Left colon (tissue), 2 donors: Measurements from ENCODE around the gene PRPS1. TPM values are rescaled to one million over a fixed set of nuclear protein-coding genes. Genes with fewer than 3 reads are reported as not detected.
A peak's percentile ranks its signal among the peaks of the same experiment; 100 is the strongest.
"Not testable (repeated sequence)": the region's sequence is repeated elsewhere in the genome, so short reads cannot be mapped to it uniquely, and the experiment has no call there.

Experiments
- ATAC-seq: fragments of 200-7000 bp; cut with Tn5 transposase; one replicate; pipeline ENCODE4 v1.9.1; 2020; ENCODE audit warnings: mild to moderate bottlenecking, moderate library complexity
- DNase-seq, 2 donors: peaks; one replicate each; pipeline ENCODE4 v3.0.0-alpha.2; 2020
- intact Hi-C, 2 donors: fragments of 100-400 bp; cut with DNase I in 1 of 2; cut with micrococcal nuclease in 1 of 2; formaldehyde crosslinking; loops; one replicate each; pipeline versions ENCODE4 v1.11.2 to v1.14.0; 2022; cut with DNase I, micrococcal nuclease
- long read RNA-seq: library from polyadenylated mRNA; unstranded; transcript quantifications from one replicate; pipeline ENCODE4 v2.0.0, GENCODE V29; 2021
- total RNA-seq, 2 donors: library from RNA; stranded (reverse); fragmentation: NEBNext Ultra II Directional; extraction: Animal tissue kit (Norgen Biotek cat#: 25700); gene quantifications; one replicate each; pipeline ENCODE4 v1.2.1, GENCODE V29; 2021
- donor health status: DM: no; HTN: no; CAD: no.
- donor health status: DM: yes; HTN: yes; CAD: no.

The PRPS1 gene
- total RNA-seq: 1 to 10 TPM; 8.1 to 9.4 TPM
- long read RNA-seq: 0 reads

DNA sequence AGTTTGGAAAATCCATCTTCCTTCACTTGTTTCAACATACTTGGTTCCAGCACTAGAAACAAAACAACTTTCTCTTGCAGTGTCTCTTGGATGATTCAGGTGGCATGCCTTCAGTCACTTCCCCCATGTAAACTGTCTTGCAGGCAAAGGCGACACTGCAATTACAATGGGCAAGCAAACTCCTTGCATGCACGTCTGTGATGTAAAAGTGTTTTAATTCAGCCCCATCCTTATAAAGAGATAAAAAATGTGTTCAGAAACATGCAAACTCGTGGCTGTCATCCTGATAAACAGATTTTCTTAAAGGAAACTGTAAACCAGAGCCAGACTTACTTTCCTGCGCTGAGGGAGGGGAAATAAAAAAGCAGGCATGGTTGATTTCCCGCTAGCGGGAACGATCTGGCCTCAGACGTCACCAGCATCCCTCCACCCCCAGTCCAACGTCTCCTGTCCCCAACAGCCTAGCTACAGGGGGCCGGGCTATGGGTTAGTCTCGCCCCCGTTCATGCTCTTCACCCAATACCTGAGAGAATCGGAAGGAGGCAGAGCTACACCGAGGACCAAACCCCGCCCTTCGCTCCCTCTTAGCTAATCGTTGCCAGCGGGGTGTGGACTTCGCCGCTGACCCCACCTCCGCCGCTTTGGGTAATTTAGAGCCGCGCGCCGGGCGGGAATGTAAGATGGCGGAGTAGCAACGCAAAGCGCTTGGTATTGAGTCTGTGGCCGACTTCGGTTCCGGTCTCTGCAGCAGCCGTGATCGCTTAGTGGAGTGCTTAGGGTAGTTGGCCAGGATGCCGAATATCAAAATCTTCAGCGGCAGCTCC lies at the start of gene PRPS1:
TSS of gene PRPS1 (plus strand) at position 673 of the 824 bp plus-strand sequence. CDS start at position 792, 119 bp downstream.
- peak; percentile 90 to 92 for DNase-seq
- peak; percentile 100 for ATAC-seq
- intact Hi-C loops: no loop called here

DNA sequence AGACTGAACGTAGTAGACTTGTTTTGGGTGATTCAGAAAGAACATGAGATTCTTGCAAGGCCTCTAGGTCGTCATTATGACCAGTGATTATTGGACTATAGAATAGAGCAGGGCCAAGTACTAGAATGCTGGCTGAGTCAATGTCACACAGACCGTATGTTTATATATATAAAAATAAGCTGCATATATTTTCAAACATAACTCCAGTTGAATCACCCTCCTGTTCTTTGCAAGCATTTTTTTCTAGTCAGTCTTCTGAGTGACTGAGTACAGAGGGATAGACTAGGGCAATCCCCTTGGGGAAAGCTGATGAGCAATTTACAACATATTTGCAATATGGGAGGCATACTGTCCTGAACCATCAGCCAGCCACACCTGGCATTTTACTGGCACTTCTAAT lies 48.4 kb upstream of the PRPS1 start:
- intact Hi-C loops: no loop called here
- no peak for ATAC-seq
- no peak for DNase-seq

DNA sequence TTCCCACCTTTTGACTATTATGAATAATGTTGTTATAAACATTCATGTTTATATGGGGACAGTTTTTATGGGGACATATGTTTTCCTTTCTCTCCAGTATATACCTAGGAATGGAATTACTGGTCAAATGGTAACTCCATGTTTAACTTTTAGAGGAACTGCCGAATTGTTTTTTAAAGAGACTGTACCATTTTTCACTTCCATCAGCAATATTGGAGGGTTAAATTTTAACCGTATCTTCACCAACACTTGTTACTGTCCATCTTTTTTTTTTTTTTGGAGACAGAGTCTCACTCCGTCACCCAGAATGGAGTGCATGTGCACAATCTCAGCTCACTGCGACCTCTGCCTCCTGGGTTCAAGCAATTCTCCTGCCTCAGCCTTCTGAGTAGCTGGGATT lies 46.4 kb upstream of the PRPS1 start:
- ATAC-seq: no peak
- DNase-seq: no peak
- intact Hi-C loops: no loop called here

DNA sequence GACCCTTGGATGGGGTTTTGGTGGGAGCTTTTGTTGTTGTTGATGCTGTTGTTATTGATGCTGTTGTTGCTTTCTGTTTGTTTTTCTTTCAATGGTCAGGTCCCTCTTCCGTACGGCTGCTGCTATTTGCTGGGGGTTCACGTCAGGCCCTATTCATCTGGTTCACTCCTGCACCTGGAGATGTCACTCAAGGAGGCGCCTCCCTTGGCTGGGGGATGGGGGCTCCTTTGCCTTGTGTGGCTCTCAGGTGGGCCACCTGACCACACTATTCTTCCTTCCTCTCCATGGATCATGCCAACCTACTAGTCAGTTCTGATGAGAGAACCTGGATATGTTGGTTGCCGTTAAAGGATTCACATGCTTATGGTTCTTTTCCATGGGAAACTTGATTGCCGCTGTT lies 39.1 kb upstream of the PRPS1 start:
- ATAC-seq (no peak), DNase-seq (no peak)
- intact Hi-C loops: no loop called here

DNA sequence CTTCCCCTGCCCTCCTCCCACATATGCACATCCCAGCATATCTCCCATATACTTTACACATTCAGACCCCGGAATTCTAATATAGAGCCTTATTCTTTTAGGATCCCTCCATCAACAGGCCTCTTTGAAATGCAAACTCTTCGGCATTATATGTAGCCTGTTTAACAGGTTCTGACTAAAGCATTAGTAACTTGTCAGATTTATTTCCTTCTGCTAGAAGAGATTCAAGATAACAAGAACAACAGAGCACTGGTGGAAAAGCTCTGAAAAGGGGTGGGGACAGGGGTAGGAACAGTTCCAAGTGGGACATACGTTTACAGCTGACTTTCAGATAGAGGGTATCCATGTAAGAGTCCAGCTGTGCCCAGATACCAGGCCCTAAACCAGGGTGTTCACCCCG lies 31.7 kb upstream of the PRPS1 start:
- ATAC-seq (no peak), DNase-seq (no peak)
- intact Hi-C loops: no loop called here

DNA sequence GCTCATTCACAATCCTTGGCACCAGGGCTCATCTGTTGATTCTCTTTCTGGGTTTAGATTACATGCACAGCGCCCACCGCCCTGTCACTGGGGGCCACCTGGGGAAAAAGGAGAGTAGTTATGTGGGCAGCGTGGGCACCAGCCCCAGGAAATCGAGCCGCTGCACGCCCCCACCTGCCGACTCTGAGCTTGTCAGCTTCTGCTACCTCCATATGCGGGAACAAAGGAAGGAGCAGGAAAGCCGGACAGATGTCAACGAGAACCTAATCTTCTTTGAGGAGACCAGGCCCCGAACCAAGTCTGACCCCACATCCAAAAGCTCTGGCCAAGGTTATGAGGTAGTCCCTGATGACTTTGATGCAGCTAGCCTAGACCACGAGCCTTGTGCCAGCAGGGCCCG lies 31.0 kb upstream of the PRPS1 start:
- DNase-seq: no peak
- ATAC-seq: no peak
- intact Hi-C loops: no loop called here

DNA sequence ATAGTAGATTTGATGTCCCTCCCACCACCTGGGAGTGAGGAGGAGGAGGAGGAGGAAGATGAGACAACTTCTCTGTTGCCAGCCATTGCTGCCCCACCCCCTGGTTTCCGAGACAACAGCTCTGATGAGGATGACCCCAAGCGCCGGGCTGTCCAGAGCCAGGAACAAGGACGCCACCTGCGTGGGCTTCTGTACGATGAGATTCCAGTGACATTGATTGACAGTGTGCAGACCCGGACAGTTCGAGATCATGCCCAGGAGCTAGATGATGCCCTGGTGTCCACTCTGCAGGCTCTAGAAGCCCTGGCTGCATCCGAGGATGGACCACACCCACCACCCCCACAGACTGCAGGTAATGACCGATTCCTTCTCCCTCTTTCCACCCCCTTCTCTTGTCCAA lies 30.5 kb upstream of the PRPS1 start:
- intact Hi-C loops: no loop called here
- no peak for DNase-seq
- no peak for ATAC-seq

DNA sequence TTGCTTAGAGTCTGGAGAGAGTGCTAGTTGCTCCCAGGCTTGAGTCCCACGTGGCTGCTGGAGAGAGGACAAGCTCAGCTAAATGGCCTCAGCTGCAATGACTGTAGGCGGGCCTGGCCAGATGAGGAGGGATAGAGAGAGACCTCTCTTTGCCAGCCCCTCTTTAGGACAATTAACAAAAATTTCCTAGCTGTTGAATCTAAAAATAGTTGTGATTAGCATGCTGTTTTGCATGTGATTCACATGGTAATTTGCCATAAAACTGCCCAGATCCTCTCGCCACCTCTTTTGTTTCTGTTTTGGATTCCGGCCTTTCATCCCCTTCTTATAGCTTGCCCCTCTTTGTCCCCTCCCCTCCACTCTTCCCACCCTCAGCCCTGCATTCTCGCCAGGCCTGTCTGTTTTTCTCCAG lies 28.9 kb upstream of the PRPS1 start:
- intact Hi-C loops: no loop called here
- DNase-seq (no peak), ATAC-seq (no peak)

DNA sequence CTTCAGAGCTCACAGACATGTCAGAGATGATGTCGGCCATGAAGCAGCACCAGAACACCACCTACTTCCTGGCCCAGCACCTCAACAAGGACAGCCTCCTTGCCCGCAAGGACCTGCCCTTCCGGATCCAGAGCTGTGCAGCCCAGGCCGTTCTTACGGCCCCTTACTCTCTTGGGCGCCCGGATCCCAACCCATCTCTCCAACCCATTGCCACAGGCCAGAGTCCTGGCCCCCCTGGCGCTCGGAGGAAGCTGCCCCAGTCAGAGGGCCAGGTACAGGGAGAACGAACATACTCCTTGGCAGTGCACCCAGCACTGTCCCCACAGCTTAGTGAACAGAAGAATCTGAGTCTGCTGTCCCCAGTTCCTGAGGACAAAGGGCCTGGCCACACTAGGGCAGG lies 27.9 kb upstream of the PRPS1 start:
- intact Hi-C loops: no loop called here
- no peak for DNase-seq
- no peak for ATAC-seq

DNA sequence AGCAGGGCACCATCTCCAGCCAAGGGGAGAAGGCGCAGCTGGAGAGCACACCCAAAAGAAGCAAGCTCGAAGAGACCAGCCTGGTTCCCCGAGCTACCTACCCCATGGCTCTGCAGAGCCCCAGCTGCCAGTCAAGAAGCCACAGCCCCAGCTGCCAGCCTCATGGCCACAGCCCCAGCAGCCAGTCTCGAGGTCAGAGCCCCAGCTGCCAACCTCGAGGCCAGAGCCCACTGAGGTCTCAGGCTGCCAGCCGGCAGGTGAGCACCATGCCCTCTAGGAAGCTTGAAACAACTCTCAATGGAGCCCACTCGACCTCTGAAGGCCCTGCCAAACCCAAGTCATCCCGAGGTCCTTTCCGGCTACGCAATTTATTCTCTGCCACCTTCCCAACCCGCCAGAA lies 27.0 kb upstream of the PRPS1 start:
- ATAC-seq: no peak
- DNase-seq: no peak
- intact Hi-C loops: no loop called here

DNA sequence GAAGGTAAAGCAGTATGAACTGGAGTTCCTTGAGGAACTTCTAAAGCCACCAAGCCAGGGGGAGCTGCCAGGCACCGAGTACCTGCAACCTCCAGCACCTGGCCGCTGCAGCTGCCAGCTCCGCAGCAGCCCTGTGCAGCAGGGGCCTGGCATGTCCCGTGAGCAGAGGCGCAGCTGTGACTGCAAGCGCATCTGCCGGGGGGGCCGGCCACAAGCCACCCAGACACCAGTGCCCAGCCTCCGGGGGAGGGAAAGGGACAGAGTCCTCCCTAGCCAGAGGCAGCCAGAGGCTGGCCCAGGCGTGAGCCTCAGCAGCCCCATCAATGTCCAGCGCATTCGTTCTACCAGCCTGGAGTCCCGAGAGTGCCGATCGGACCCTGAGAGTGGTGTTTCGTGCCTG lies 26.6 kb upstream of the PRPS1 start:
- ATAC-seq: no peak
- DNase-seq: no peak
- intact Hi-C loops: no loop called here

DNA sequence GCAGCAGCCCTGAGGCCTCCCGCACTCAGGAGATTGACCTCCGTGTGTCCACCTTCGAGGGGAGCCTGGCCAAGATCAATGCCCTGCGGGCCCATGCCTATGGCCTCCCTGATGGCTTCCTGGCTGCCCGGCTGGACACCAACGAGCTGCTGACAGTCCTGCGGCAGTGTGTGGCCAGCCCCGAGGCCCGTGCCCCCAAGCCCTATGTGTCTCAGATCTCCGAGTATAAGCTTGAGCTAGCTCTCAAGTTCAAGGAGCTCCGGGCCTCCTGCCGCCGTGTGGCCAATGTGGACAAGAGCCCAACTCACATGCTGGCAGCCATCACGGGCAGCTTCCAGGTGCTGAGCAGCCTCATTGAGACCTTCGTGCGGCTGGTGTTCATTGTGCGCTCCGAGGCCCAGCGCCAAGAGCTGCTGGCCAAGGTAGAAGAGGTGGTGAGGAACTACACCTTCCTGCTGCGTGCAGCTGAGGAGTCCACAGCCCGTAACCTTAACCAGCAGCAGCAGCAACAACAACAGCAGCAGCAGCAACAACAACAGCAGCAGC lies 25.5 kb upstream of the PRPS1 start:
- intact Hi-C loops: no loop called here
- DNase-seq (no peak), ATAC-seq (no peak)

DNA sequence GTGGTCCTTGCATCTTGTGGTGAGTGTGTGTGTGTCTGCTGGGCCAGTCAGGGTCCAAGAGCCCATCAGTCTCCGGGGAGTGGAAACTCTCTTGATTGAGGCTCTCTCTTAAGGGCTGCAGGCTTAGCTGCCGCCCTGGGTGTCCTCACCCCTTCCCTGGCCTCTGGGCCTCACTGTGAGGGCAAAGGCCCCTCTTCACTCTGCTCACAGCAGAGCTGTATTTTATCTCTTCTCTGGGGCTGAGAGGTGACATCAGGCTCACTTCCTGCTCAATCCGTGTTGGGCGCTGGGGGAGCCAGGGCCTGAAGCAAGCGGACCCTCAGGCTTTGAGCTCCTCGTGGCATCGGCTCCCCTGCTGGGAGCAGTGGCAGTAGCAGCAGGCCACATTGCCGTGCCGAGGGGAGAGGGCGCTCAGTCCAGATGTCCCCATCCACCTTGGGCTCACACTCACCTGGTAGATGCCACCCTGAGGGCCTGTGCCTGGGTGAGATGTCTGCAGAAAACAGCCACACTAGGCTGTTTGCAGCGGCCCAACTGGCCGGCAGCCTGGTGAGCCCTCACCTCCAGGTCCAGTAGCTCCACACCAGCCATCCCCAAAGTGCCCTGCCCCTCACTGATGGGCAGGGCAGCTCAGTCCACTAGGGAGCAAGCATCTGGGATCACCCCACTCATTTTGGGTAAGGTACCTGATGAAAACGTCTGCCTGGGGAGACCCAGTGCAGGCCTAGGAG lies 24.7 kb upstream of the PRPS1 start:
- ATAC-seq (no peak), DNase-seq (no peak)
- intact Hi-C loops: no loop called here

DNA sequence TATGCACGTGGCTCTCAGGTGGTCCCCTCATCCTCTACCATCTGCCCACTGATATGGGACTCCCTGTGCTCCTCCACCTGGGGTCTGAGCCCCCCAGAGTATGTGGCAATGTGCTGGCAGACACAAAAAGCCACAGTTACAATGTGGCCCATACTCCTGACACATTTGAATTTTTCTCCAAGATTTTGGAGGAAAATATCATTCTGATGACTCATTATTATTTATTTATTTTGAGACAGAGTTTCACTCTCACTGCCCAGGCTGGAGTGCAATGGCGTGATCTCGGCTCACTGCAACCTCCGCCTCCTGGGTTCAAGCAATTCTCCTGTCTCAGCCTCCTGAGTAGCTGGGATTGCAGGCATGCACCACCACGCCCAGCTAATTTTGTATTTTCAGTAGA lies 19.2 kb upstream of the PRPS1 start:
- ATAC-seq, intact Hi-C loops, DNase-seq: not testable (repeated sequence)

DNA sequence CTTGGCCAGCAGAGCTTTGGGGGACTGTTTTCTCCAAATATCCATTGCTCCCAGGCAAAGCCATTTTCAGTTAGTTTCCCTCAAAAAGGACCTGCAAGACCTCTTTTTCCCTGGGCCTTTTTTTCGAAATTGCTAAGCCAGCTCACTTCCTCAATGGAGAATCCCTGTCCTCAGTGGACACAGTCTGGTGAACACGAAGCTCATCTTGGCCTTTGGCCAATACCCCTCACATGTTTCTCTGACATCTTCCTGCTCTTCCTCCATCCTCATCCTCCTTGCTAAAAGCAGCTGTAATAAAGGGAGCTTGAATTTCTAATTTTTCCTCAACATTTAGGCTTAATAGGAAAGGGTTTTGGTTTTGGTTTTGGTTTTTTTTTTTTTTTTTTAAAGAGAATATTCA lies 17.6 kb upstream of the PRPS1 start:
- DNase-seq (no peak), ATAC-seq (no peak)
- intact Hi-C loops: no loop called here

DNA sequence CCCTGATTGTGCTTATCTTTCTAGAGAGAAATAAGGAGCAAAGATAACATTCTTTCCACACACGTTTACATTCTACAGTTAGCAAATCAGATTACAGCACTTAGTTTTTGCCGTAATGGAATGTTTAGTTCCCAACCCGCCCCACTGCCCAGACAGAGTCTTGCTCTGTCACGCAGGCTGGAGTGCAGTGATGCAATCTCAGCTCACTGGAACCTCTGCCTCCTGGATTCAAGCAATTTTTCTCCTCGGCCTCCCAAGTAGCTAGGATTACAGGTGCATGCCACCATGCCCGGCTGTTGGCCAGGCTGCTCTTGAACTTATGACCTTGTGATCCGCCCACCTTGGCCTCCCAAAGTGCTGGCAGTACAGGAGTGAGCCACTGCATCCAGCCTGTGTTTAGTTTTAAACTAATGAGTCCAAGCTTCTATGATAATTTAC lies 8.4 kb upstream of the PRPS1 start:
- intact Hi-C loops: no loop called here
- DNase-seq (no peak), ATAC-seq (no peak)

DNA sequence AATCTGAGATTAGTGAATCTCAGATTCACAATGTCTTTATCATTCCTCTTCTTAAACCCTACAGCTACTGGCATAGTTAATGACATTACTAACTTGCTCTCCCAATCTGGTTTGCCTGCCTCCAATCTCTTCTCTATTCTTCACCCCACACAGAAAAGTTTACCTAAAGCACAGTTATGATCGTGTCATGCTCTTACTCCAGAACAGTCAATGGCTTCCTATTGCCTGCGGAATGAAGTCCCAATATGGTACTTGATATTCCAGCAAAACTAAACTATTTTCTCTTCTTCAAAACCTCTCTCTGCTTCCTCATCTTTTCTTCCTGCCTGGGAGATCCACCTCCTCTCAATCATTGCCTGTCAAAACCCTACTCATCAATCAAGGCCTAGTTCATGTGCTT lies 3.4 kb upstream of the PRPS1 start:
- ATAC-seq (no peak), DNase-seq (no peak)
- intact Hi-C loops: no loop called here

DNA sequence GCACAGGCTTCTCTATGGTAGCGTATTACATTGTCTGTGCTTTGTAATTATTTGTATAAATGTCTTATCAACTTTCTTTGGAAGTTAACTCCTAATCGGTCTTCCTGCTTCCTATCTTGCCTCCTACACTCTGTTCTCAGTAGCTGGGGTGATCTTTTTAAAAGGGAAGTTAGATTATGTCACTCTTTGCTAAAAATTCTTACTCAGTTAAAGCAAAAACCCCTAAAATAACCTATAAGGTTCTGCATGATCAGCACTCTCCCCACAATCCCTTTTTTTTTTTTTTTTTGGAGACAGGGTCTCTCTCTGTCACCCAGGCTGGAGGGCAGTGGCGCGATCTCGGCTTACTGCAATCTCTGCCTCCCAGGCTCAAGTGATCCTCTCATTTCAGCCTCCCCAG lies 2.6 kb upstream of the PRPS1 start:
- ATAC-seq (no peak), DNase-seq (no peak)
- intact Hi-C loops: no loop called here

DNA sequence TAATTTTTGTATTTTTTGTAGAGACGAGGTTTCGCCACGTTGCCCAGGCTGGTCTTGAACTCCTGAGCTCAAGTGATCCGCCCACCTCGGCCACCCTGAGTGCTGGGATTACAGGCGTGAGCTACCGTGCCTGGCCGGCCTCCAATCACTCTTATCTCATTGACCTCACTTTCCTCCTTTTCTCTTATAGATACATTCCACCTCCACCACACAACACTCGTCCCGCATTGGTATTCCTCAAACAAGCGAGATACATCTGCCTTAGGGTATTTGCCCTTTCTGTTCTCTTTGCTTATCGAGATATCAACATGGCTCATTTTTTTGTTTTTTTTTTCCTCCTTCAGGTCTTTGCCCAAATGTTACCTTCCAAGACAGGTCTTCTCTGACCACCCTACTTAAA lies 1.8 kb upstream of the PRPS1 start:
- DNase-seq: no peak
- ATAC-seq: no peak
- intact Hi-C loops: no loop called here

DNA sequence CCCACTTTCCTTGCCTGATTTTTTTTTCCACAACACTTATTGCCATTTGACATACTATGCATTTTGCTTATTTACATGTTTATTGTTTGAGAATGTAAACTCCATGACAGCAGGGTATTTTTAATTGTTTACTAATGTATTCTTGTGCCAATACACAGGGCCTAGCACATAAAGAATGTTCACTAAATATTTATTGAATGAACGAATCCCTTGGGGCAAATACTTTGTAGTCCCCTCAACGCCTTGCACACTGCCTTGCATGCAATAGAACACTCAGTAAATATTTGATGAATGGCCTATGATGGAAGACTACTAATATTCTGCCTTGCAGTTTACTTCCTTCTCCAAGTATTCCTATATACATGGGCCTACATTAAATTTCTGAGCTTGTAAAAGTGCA lies 1.4 kb upstream of the PRPS1 start:
- DNase-seq: no peak
- intact Hi-C loops: no loop called here
- no peak for ATAC-seq
